HEK293 (cell line): ENCODE measurements around the gene MPZL2.

Experiments used
- CTCF ChIA-PET: fragments of 350-600 bp; formaldehyde crosslinking; extraction: SDS; loops from one replicate; lab custom pipeline; 2021; ENCODE audit warnings: antibody characterized with exemption; lab: Yijun Ruan, JAX
- POLR2A ChIA-PET: fragments of 300-600 bp; formaldehyde crosslinking; extraction: SDS; loops from one replicate; lab custom pipeline; 2020; ENCODE audit warnings: antibody characterized with exemption, inconsistent platforms; lab: Yijun Ruan, JAX
- H3K27ac ChIP-seq: fragments of 200-500 bp; sonication (Bioruptor generic); 2 replicates; pipeline ENCODE4 v1.5.1; 2014; ENCODE audit warnings: low read depth, low read length, control low read depth, inconsistent platforms; ENCODE audit errors: extremely low read depth
- H3K36me3 ChIP-seq, 2 experiments: fragments of 200-500 bp in 1 of 2; sonication (Bioruptor generic) in 1 of 2; 1 replicate in 1 of 2; 2 replicates in 1 of 2; pipeline ENCODE4 v1.5.1; 2014 to 2017; ENCODE audit warnings: inconsistent platforms in 2 of 2, low read length in 2 of 2; ENCODE audit not compliant: control insufficient read depth in 2 of 2, insufficient read depth in 1 of 2
- H3K4me1 ChIP-seq: fragments of 200-500 bp; sonication (Bioruptor generic); 2 replicates; pipeline ENCODE4 v1.5.1; 2014; ENCODE audit warnings: mild to moderate bottlenecking, low read length, inconsistent platforms; ENCODE audit not compliant: control insufficient read depth, insufficient read depth
- H3K4me3 ChIP-seq: 2 replicates; pipeline ENCODE4 v1.5.1; 2011; ENCODE audit warnings: low read depth, mild to moderate bottlenecking, control low read depth, low read length, moderate library complexity
- H3K9me3 ChIP-seq: fragments of 200-500 bp; sonication (Bioruptor generic); 2 replicates; pipeline ENCODE4 v1.5.1; 2014; ENCODE audit warnings: low read depth, low read length, inconsistent platforms; ENCODE audit not compliant: control insufficient read depth, insufficient read depth
- OVOL3 ChIP-seq: fragments of 450-650 bp; formaldehyde crosslinking; IDR thresholded peaks from 2 replicates; pipeline ENCODE4 v1.5.1; 2016; ENCODE audit warnings: missing biosample characterization, missing genetic modification characterization
- RBAK ChIP-seq: fragments of 450-650 bp; formaldehyde crosslinking; IDR thresholded peaks from 2 replicates; pipeline ENCODE4 v1.5.1; 2016; ENCODE audit warnings: missing biosample characterization, missing genetic modification characterization
- WT1 ChIP-seq: fragments of 450-650 bp; formaldehyde crosslinking; IDR thresholded peaks from 2 replicates; pipeline ENCODE4 v1.5.1; 2016; ENCODE audit warnings: missing biosample characterization, missing genetic modification characterization
- YY2 ChIP-seq: fragments of 450-650 bp; formaldehyde crosslinking; IDR thresholded peaks from 2 replicates; pipeline ENCODE4 v1.5.1; 2016; ENCODE audit warnings: missing biosample characterization, missing genetic modification characterization
- ZBTB1 ChIP-seq: fragments of 450-650 bp; formaldehyde crosslinking; IDR thresholded peaks from 2 replicates; pipeline ENCODE4 v1.5.1; 2016; ENCODE audit warnings: missing biosample characterization, missing genetic modification characterization
- ZBTB26 ChIP-seq: fragments of 450-650 bp; formaldehyde crosslinking; optimal IDR thresholded peaks from 2 replicates; pipeline ENCODE3; 2016; ENCODE audit warnings: missing biosample characterization, mild to moderate bottlenecking, missing genetic modification characterization
- ZFP3 ChIP-seq: fragments of 450-650 bp; formaldehyde crosslinking; IDR thresholded peaks from 2 replicates; pipeline ENCODE4 v1.5.1; 2016; ENCODE audit warnings: low read depth, missing biosample characterization, missing genetic modification characterization
- ZNF184 ChIP-seq: fragments of 450-650 bp; IDR thresholded peaks from 2 replicates; pipeline ENCODE4 v1.5.1; 2018; ENCODE audit warnings: missing biosample characterization, mild to moderate bottlenecking, missing genetic modification characterization
- ZNF19 ChIP-seq: fragments of 450-650 bp; formaldehyde crosslinking; IDR thresholded peaks from 2 replicates; pipeline ENCODE4; 2016; ENCODE audit warnings: missing biosample characterization, missing genetic modification characterization, low read depth
- ZNF266 ChIP-seq: fragments of 450-650 bp; formaldehyde crosslinking; IDR thresholded peaks from 2 replicates; pipeline ENCODE4 v1.5.1; 2016; ENCODE audit warnings: missing biosample characterization, missing genetic modification characterization, low read depth
- ZNF426 ChIP-seq: fragments of 450-650 bp; formaldehyde crosslinking; IDR thresholded peaks from 2 replicates; pipeline ENCODE4 v1.5.1; 2017; ENCODE audit warnings: missing biosample characterization, missing genetic modification characterization, mild to moderate bottlenecking, inconsistent platforms, moderate library complexity
- ZNF549 ChIP-seq: fragments of 450-650 bp; IDR thresholded peaks from 2 replicates; pipeline ENCODE4 v1.5.1; 2018; ENCODE audit warnings: missing biosample characterization, missing genetic modification characterization, mild to moderate bottlenecking, inconsistent platforms, moderate library complexity
- ZNF560 ChIP-seq: fragments of 450-650 bp; formaldehyde crosslinking; IDR thresholded peaks from 2 replicates; pipeline ENCODE4 v1.5.1; 2017; ENCODE audit warnings: missing biosample characterization, missing genetic modification characterization, borderline replicate concordance
- ZNF580 ChIP-seq: fragments of 450-650 bp; formaldehyde crosslinking; IDR thresholded peaks from 2 replicates; pipeline ENCODE4 v1.5.1; 2016; ENCODE audit warnings: missing biosample characterization, missing genetic modification characterization
- ZNF645 ChIP-seq: fragments of 450-650 bp; formaldehyde crosslinking; IDR thresholded peaks from 2 replicates; pipeline ENCODE4; 2016; ENCODE audit warnings: missing biosample characterization, missing genetic modification characterization
- ZNF658 ChIP-seq: fragments of 450-650 bp; formaldehyde crosslinking; IDR thresholded peaks from 2 replicates; pipeline ENCODE4; 2016; ENCODE audit warnings: missing biosample characterization, missing genetic modification characterization
- ZNF792 ChIP-seq: fragments of 450-650 bp; formaldehyde crosslinking; IDR thresholded peaks from 2 replicates; pipeline ENCODE4 v1.5.1; 2016; ENCODE audit warnings: missing biosample characterization, missing genetic modification characterization
- ZSCAN5A ChIP-seq: fragments of 450-650 bp; formaldehyde crosslinking; IDR thresholded peaks from 2 replicates; pipeline ENCODE4 v1.5.1; 2016; ENCODE audit warnings: missing biosample characterization, missing genetic modification characterization

Gene MPZL2

GRCh38 chr11:118304227-118304567, 40.1 kb upstream of the MPZL2 start (continued):
- no peak for TF ChIP-seq ZSCAN5A
- no peak for TF ChIP-seq ZNF426
- no peak for TF ChIP-seq ZNF549
- no peak for TF ChIP-seq ZNF792

- CTCF ChIA-PET: interaction anchor here (0.9 to 1.7 kb wide), 4 partner anchors 9 to 130 kb away, joined by 3 to 5 read pairs (median 4); no protein-coding TSS in a partner anchor
- TF ChIP-seq WT1 (tag by site-specific recombination) (no peak), ZNF19 (tag by site-specific recombination) (no peak), ZNF658 (tag by site-specific recombination) (no peak), RBAK (tag by site-specific recombination) (no peak), ZBTB26 (no peak)
- POLR2A ChIA-PET: interaction anchor here (0.6 kb wide), 1 partner anchor 42 kb away, joined by 4 read pairs; no protein-coding TSS in a partner anchor
- Histone ChIP-seq H3K36me3 (no peaks in the 10 kb centered on the region), H3K4me1 (no peaks in the 10 kb centered on the region), H3K9me3 (no peaks in the 10 kb centered on the region), H3K4me3 (no peak overlapping the region), H3K27ac (no peak overlapping the region)
Observed at GRCh38 chr11:118301600-118302195, 37.6 kb upstream of the MPZL2 start.

GRCh38 chr11:118295815-118296454, 31.8 kb upstream of the MPZL2 start:
- POLR2A ChIA-PET: interaction anchor here (1.3 kb wide), 1 partner anchor 44 kb away, joined by 3 read pairs; the partner anchor contains the start of gene MPZL3
- CTCF ChIA-PET: interaction anchor here (0.6 to 1.9 kb wide), 29 partner anchors 8 to 489 kb away, joined by 3 to 9 read pairs (median 4); partner anchors contain the start of genes CD3E and MPZL3
- Histone ChIP-seq H3K4me3 (no peak overlapping the region), H3K9me3 (no peaks in the 10 kb centered on the region), H3K36me3 (no peaks in the 10 kb centered on the region), H3K27ac (no peak overlapping the region), H3K4me1 (no peaks in the 10 kb centered on the region)
- TF ChIP-seq OVOL3 (tag by site-specific recombination) (no peak), ZBTB1 (tag by site-specific recombination) (no peak), ZNF580 (tag by site-specific recombination) (no peak), ZNF645 (no peak), YY2 (no peak), ZNF560 (tag by site-specific recombination) (no peak), ZNF184 (tag by site-specific recombination) (no peak), ZFP3 (tag by site-specific recombination) (no peak), ZNF266 (tag by site-specific recombination) (no peak)
